ENCODE results near the gene DVL2.
A peak's percentile ranks its signal among the peaks of the same experiment; 100 is the strongest.

DVL2 gene

GRCh38 chr17:7195971-7196370 lies 38.3 kb downstream of the DVL2 start:
- TF ChIP-seq, protein P1, sequence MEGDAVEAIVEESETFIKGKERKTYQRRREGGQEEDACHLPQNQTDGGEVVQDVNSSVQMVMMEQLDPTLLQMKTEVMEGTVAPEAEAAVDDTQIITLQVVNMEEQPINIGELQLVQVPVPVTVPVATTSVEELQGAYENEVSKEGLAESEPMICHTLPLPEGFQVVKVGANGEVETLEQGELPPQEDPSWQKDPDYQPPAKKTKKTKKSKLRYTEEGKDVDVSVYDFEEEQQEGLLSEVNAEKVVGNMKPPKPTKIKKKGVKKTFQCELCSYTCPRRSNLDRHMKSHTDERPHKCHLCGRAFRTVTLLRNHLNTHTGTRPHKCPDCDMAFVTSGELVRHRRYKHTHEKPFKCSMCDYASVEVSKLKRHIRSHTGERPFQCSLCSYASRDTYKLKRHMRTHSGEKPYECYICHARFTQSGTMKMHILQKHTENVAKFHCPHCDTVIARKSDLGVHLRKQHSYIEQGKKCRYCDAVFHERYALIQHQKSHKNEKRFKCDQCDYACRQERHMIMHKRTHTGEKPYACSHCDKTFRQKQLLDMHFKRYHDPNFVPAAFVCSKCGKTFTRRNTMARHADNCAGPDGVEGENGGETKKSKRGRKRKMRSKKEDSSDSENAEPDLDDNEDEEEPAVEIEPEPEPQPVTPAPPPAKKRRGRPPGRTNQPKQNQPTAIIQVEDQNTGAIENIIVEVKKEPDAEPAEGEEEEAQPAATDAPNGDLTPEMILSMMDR (IDR thresholded peaks at IDR 0.05; ENCODE audit: control insufficient read depth, extremely low read depth, insufficient read depth): no peak
- no peak overlapping the region for H3K4me3 ChIP-seq (ENCODE audit: low read depth, low read length)
- no peak for DNase-seq (ENCODE audit: low read depth)

DNA sequence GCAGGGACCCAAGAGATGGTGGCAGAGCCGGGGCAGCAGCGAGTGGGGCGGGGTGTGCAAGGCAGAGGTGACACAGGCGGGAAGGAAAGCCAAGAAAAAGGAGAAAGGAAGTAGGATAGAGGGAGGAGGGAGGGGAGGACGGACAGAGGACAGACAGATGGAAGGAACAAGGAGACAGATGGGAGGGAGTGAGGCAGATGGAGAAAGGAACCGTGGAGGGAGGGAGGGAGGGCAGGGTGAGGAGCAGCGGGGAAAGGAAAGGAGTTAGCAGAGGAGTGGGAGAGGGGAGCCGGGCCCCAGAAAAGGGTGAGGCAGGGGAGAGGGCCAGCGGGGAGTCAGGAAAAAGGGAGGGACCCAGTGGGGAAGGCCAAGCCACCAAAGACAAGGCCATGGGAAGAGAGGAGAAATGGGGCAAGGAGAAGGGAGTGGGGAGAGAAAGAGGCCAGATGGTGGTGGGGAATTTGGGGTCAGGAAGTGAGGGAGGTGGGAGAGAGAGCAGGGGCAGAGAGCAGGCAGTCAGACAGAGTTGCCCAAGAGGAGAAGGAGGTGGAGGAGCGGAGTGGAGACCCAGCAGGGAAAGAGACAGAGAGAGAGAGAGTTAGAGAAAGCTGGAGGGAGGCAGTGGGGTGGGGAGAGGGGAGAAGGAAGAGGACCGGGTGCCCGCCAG lies 41.9 kb downstream of the DVL2 start:
- no peak overlapping the region for H3K4me3 ChIP-seq (ENCODE audit: low read depth, low read length)
- DNase-seq (ENCODE audit: low read depth): no peak
- TF ChIP-seq, protein P1 (IDR thresholded peaks at IDR 0.05; ENCODE audit: control insufficient read depth, extremely low read depth, insufficient read depth): no peak

GRCh38 chr17:7191571-7192270 lies 42.6 kb downstream of the DVL2 start:
- no peak overlapping the region for H3K4me3 ChIP-seq (ENCODE audit: low read depth, low read length)
- DNase-seq (ENCODE audit: low read depth): no peak
- TF ChIP-seq, protein P1 (IDR thresholded peaks at IDR 0.05; ENCODE audit: control insufficient read depth, extremely low read depth, insufficient read depth): no peak

DNA sequence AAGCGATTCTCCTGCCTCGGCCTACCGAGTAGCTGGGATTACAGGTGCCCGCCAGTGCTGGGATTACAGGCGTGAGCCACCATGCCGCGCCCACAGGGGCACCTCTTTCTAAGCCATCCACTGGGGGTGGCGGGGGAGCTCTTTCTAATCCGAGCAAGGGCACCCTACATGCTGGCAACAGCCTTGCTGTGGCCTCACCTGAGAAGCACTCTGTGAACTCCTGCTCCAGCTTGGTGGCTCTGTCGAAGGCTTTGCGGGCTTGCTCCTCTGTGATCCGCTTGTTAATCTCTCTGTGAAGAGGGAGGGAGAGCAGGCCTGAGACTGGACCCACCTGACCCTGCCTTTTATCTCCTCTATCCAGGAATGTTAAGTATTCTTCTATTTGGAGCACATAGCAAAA lies 43.2 kb downstream of the DVL2 start:
- no peak for DNase-seq (ENCODE audit: low read depth)
- H3K4me3 ChIP-seq (ENCODE audit: low read depth, low read length): no peak overlapping the region
- TF ChIP-seq, protein P1 (IDR thresholded peaks at IDR 0.05; ENCODE audit: control insufficient read depth, extremely low read depth, insufficient read depth): no peak

DNA sequence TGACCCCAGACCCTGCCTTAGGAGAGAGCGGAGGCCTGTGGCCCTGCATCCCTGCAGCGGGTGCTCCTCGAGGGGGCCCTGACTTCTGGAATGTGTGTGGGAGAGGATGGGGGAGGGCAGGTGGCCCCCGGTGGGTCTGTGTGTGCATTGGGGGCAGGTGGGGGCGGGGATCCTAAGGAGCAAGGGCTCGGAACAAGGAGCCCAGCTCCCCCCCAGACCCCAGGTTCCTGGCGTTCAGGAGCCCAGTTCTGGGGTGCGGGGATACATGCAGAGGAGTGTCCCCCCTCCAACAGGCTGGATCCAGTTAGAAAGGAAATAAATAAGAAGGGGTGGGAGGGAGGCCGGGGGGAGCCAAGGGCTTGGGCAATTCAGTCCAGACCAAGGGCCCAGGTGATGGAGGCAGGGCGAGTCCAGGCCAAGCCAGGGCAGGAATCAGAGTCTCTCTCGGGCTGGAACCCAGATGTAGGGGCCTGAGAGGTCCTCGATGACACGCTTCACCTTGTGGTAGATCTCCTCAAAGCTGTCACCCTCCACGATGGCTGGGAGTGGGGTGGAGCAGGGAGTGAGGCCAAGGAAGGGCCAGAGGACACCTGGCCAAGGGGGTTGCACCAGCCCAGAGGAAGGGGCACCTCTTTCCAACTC lies 43.9 kb downstream of the DVL2 start:
- TF ChIP-seq, protein P1 (IDR thresholded peaks at IDR 0.05; ENCODE audit: control insufficient read depth, extremely low read depth, insufficient read depth): no peak
- no peak overlapping the region for H3K4me3 ChIP-seq (ENCODE audit: low read depth, low read length)
- DNase-seq (ENCODE audit: low read depth): no peak

GRCh38 chr17:7186241-7186640 lies 48.1 kb downstream of the DVL2 start:
- no peak overlapping the region for H3K4me3 ChIP-seq (ENCODE audit: low read depth, low read length)
- no peak for DNase-seq (ENCODE audit: low read depth)
- TF ChIP-seq, protein P1 (IDR thresholded peaks at IDR 0.05; ENCODE audit: control insufficient read depth, extremely low read depth, insufficient read depth): peak; percentile 13; the same call in 1 of the 2 replicates

Measured in LNCaP clone FGC (cell line).